Esophagus muscularis mucosa (tissue), 4 donors: ENCODE measurements around the gene PHC2. TPM values are rescaled to one million over a fixed set of nuclear protein-coding genes. Genes with fewer than 3 reads are reported as not detected.

Experiments used
- DNase-seq: peaks from one replicate; pipeline ENCODE4 v3.0.0-alpha.2; 2017; ENCODE audit errors: extremely low spot score
- H3K27ac ChIP-seq, 4 donors: fragments of 200-600 bp; sonication (generic); replicated peaks in 1 of 4; 1 replicate in 3 of 4; 2 replicates in 1 of 4; pipeline ENCODE4 v1.5.1; 2016 to 2019; ENCODE audit warnings: mild to moderate bottlenecking in 1 of 4
- H3K27me3 ChIP-seq, 4 donors: fragments of 200-600 bp; sonication (generic); one replicate each; pipeline versions ENCODE4 v1.5.1 to v1.6.0; 2016 to 2019
- H3K36me3 ChIP-seq, 4 donors: fragments of 200-600 bp; sonication (generic); one replicate each; pipeline ENCODE4 v1.5.1; 2016 to 2019
- H3K4me1 ChIP-seq, 4 donors: fragments of 200-600 bp; sonication (generic); one replicate each; pipeline ENCODE4 v1.5.1; 2016 to 2019
- H3K4me3 ChIP-seq, 4 donors: fragments of 200-600 bp; sonication (generic); 1 replicate in 2 of 4; 2 replicates in 2 of 4; pipeline ENCODE4 v1.5.1; 2016 to 2019; ENCODE audit warnings: mild to moderate bottlenecking in 4 of 4, moderate library complexity in 1 of 4
- H3K9me3 ChIP-seq, 4 donors: fragments of 200-600 bp; sonication (generic); 1 replicate in 3 of 4; 2 replicates in 1 of 4; pipeline ENCODE4 v1.5.1; 2016 to 2019
- EP300 ChIP-seq: sonication (generic); formaldehyde crosslinking; IDR thresholded peaks from one replicate; pipeline ENCODE4 v1.6.1; 2017; ENCODE audit warnings: antibody characterized with exemption
- POLR2A ChIP-seq: fragments of 450-650 bp; IDR thresholded peaks from one replicate; pipeline ENCODE4 v1.6.1; 2017; ENCODE audit warnings: antibody characterized with exemption, moderate library complexity, mild to moderate bottlenecking, low read depth
- POLR2AphosphoS5 ChIP-seq, 2 donors: sonication (generic); formaldehyde crosslinking; IDR thresholded peaks; one replicate each; pipeline ENCODE4 v1.6.1; 2017; ENCODE audit warnings: antibody characterized with exemption in 2 of 2
- WGBS: methylation state at CpG from one replicate; pipeline ENCODE4 v1.1.5; 2018; 5-methylcytosine and 5-hydroxymethylcytosine counted together
- intact Hi-C: fragments of 100-400 bp; cut with DNase I; formaldehyde crosslinking; loops from one replicate; pipeline ENCODE4 v1.15.1; 2023
- total RNA-seq, 4 donors: library from RNA; depleted of rRNA; stranded (reverse); fragments of >200 nt; gene quantifications; one replicate each; pipeline versions ENCODE4 v1.1.0 to v1.2.1, GENCODE V29; 2016
- TF ChIP-seq, protein P1 (sequence below), 3 experiments: fragments of 200-600 bp in 2 of 3; fragments of 450-650 bp in 1 of 3; sonication (generic) in 2 of 3; IDR thresholded peaks; one replicate each; pipeline ENCODE4 v1.5.1; 2017 to 2019; ENCODE audit warnings: antibody characterized with exemption in 3 of 3, mild to moderate bottlenecking in 2 of 3, moderate library complexity in 1 of 3

The PHC2 gene
- total RNA-seq, 4 donors from 2014 or later = 104 to 274 (median 201) TPM

DNA sequence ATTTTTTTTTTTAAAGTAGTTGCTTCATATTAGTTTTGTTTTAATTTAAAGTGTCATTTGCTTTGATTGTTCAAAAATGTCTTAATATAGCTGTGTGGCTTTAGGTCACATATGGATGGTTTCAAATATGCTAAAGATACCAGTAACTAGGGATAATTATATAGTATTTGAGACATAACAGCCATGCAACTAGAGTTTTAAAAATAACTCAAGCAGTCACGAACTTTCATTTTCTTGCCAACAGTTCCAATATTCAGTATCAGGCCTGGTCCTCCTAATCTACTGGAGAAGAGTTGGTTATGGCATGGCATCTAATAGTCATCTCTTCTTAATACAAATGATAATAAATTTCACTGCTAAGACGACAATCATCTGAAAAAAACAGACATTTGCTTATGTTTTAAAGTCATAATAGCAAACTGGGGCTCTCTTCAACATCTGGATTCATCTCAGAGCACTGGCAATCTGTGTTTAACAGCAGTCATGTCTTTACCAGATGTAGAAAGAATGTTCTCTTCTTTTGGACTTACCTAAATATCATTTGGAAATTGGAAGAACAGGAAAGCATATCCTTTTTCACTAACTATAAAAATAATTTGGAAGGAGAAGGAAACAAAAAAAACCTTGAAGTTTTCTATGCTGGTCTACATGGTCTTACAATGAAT lies 85.9 kb downstream of the PHC2 start:
- WGBS = 27% methylated on average over 2 of the region's 2 CpGs
- DNase-seq = no peak
- Histone ChIP-seq H3K4me1 (peaks cover 73 to 86% (median 85%) of the 10 kb centered on the region in 4 donors), H3K9me3 (no peaks in the 10 kb centered on the region), H3K27ac (peak overlapping the region; percentile 99 to 100 (median 100)), H3K4me3 (peak overlapping the region in 2 of 4 donors; percentile 95 to 97), H3K36me3 (peaks cover 0 to 26% (median 3%) of the 10 kb centered on the region in 4 donors), H3K27me3 (no peaks in the 10 kb centered on the region)
- TF ChIP-seq POLR2AphosphoS5 (IDR thresholded peaks at IDR 0.05) (no peak), POLR2A (no peak), EP300 (no peak)
- TF ChIP-seq, protein P1, sequence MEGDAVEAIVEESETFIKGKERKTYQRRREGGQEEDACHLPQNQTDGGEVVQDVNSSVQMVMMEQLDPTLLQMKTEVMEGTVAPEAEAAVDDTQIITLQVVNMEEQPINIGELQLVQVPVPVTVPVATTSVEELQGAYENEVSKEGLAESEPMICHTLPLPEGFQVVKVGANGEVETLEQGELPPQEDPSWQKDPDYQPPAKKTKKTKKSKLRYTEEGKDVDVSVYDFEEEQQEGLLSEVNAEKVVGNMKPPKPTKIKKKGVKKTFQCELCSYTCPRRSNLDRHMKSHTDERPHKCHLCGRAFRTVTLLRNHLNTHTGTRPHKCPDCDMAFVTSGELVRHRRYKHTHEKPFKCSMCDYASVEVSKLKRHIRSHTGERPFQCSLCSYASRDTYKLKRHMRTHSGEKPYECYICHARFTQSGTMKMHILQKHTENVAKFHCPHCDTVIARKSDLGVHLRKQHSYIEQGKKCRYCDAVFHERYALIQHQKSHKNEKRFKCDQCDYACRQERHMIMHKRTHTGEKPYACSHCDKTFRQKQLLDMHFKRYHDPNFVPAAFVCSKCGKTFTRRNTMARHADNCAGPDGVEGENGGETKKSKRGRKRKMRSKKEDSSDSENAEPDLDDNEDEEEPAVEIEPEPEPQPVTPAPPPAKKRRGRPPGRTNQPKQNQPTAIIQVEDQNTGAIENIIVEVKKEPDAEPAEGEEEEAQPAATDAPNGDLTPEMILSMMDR (IDR thresholded peaks at IDR 0.05) = no peak
- intact Hi-C loops = no loop called here

DNA sequence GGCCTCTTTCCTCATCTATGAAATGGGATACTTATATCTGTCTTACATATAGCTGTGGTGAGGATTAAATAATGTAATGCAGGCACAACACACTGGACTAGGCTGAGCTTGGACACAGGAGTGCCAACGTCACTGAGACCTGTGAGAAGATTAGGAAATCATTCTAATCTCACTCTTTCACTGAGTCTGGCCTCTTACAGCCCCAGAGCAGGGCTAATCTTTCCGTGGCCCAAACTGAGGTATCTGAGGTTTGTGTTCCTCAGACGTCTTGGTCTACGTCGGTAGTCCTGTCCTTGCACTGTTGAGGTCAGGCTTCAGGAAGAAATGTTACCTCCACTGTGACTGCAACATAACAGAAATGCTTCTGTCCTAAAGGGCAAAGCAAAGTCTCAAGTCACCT lies 87.4 kb downstream of the PHC2 start:
- TF ChIP-seq POLR2AphosphoS5 (IDR thresholded peaks at IDR 0.05) (peak in 1 of 2 donors; percentile 29), EP300 (no peak)
- Histone ChIP-seq H3K36me3 (peaks cover 0 to 26% (median 3%) of the 10 kb centered on the region in 4 donors), H3K9me3 (no peaks in the 10 kb centered on the region), H3K4me3 (peak overlapping the region in 1 of 4 donors; percentile 20), H3K27me3 (no peaks in the 10 kb centered on the region), H3K4me1 (peaks cover 88 to 100% (median 100%) of the 10 kb centered on the region in 4 donors), H3K27ac (peak overlapping the region; percentile 99 to 100 (median 100))
- DNase-seq = no peak
- intact Hi-C loops = no loop called here
- WGBS = 19% methylated on average over 5 of the region's 5 CpGs

DNA sequence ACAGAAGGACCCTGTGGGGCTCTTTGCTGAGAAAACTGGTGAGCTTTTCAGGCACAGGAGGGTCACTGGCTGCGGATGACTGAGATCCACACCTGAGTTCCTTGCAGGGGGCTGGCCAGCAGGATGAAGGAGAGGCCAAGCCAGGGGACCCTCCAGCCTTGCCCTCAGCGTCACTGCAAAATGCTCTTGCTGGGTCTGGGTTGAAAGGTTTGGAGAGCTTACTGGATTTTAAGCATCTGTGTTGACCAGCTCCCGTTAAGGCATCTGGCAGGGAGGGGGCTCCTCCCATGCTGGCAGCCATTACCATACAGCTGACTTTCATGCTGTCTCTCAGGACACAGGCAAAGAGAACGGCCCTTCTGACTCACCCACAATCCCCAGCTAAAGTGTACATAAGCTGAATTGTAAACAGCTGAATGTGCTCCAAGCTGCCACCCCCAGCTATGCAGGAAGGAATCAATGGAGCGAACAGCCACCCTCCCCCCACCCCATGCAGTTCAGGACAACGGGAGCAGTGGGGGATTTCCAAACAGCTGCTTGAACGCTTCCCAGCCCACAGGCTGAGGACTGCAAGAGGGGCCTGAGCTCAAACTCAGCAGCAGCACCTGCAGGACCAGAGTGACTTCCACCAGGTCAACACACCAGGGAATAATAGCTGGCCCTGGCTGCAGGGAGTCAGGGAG lies 88.7 kb downstream of the PHC2 start:
- H3K4me3 ChIP-seq = peak overlapping the region; percentile 24 to 47 (median 29)
- H3K9me3 ChIP-seq = no peaks in the 10 kb centered on the region
- peaks cover 0 to 26% (median 3%) of the 10 kb centered on the region in 4 donors for H3K36me3 ChIP-seq
- DNase-seq = peak; percentile 95
- intact Hi-C loops = no loop called here
- no peaks in the 10 kb centered on the region for H3K27me3 ChIP-seq
- TF ChIP-seq POLR2A = peak; percentile 22
- TF ChIP-seq, protein P1 (IDR thresholded peaks at IDR 0.05) = no peak
- no peak for TF ChIP-seq EP300
- TF ChIP-seq POLR2AphosphoS5 (IDR thresholded peaks at IDR 0.05) = peak; percentile 72 to 81
- H3K4me1 ChIP-seq = peaks cover 95 to 100% (median 100%) of the 10 kb centered on the region in 4 donors
- H3K27ac ChIP-seq = peak overlapping the region; percentile 99 to 100 (median 100)
- 0% methylated on average over 3 of the region's 7 CpGs for WGBS

DNA sequence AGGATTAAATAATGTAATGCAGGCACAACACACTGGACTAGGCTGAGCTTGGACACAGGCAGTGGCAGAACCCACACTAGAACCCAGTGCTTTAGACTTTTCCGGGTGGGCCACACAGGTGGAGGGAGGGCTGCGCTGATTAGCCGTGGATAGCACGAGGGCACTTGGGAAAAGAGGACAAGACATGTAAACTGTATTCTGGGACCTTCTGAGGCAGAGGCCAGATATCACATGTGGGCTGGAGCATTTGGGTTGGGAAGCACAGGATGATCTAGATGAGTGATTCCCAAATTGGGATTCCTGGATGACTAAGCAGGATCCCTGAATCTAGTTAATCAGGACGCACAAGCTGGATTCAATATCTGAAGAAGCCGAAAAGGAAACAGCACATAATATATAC lies 89.7 kb downstream of the PHC2 start:
- no peak for DNase-seq
- peaks cover 98 to 100% (median 100%) of the 10 kb centered on the region in 4 donors for H3K4me1 ChIP-seq
- intact Hi-C loops = no loop called here
- H3K27ac ChIP-seq = peak overlapping the region; percentile 99 to 100 (median 100)
- 51% methylated on average over 5 of the region's 6 CpGs for WGBS
- no peaks in the 10 kb centered on the region for H3K9me3 ChIP-seq
- TF ChIP-seq POLR2A (no peak), POLR2AphosphoS5 (IDR thresholded peaks at IDR 0.05) (peak; percentile 47 to 55), EP300 (no peak)
- TF ChIP-seq, protein P1 (IDR thresholded peaks at IDR 0.05) = no peak
- H3K36me3 ChIP-seq = peaks cover 0 to 26% (median 3%) of the 10 kb centered on the region in 4 donors
- H3K4me3 ChIP-seq = peak overlapping the region in 3 of 4 donors; percentile 24 to 47 (median 29)
- H3K27me3 ChIP-seq = no peaks in the 10 kb centered on the region

DNA sequence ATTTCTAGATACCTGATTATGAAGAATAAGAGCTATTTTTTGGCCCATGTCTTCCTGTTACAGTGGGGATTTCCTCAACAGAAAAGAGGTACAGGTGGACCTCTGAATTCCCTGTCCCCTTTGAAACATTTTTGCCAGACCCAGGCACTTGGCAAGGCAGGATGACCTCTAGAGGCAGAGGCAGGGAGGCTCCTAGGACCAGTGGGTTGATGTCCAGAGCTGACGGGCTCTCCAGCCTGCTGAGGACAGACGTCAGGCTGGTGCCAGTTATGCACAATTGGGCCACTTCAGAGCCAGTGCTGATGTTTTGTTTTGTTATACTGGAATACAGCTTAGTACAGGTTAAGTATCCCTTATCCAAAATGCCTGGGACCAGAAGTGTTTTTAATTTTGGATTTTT lies 91.5 kb downstream of the PHC2 start:
- no peaks in the 10 kb centered on the region for H3K9me3 ChIP-seq
- H3K36me3 ChIP-seq = peaks cover 0 to 32% (median 3%) of the 10 kb centered on the region in 4 donors
- H3K4me3 ChIP-seq = peak overlapping the region; percentile 23 to 51 (median 32)
- 15% methylated on average over 2 of the region's 2 CpGs for WGBS
- H3K27me3 ChIP-seq = no peaks in the 10 kb centered on the region
- H3K4me1 ChIP-seq = peaks cover 98 to 100% (median 100%) of the 10 kb centered on the region in 4 donors
- DNase-seq = no peak
- TF ChIP-seq, protein P1 (IDR thresholded peaks at IDR 0.05) = peak in 1 of 3 experiments; percentile 19
- TF ChIP-seq POLR2A (no peak), EP300 (no peak)
- intact Hi-C loops = no loop called here
- H3K27ac ChIP-seq = peak overlapping the region; percentile 99 to 100 (median 100)
